HG03439 (cell line): Measurements from ENCODE around the gene AMN1.
"Not testable (repeated sequence)": the region's sequence is repeated elsewhere in the genome, so short reads cannot be mapped to it uniquely, and the experiment has no call there.

ENCODE experiments used
- ATAC-seq: cut with Tn5 transposase; IDR thresholded peaks from one replicate; pipeline ENCODE4 v1.9.1; 2021; ENCODE audit warnings: mild to moderate bottlenecking, moderate library complexity; ENCODE audit not compliant: unreplicated experiment

Gene AMN1

DNA sequence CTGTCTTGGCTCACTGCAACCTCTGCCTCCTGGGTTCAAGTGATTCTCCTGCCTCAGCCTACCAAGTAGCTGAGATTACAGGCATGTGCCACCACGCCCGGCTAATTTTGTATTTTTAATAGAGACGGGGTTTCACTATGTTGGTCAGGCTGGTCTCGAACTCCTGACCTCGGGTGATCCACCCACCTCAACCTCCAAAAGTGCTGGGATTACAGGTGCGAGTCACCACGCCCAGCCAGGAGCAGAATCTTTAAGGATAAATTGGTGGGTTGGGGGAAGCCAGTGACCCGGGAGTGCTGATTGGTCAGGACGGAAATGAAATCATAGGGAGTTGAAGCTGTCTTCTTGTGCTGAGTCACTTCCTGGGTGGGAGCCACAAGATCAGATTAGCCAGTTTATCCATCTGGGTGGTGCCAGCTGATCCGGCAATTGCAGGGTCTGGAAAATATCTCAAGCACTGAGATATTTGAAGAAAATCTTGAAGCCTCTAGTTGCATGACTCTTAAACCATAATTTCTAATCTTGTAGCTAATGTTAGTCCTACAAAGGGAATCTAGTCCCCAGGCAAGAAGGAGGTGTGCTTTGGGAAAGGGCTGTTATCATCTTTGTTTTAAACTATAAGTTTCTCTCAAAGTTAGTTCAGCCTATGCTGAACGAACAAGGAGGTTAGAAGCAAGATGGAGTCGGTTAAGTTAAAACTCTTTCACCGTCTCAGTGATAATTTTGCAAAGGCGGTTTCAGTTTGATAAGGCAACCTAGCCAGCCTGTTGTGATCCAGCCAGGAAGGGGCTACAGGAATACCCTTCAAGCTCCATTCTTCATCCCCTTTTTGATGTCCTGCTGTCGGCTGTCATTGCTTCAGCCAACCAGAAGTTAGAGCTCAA is 5.0 kb upstream of the AMN1 start:
- not testable (repeated sequence) for ATAC-seq

DNA sequence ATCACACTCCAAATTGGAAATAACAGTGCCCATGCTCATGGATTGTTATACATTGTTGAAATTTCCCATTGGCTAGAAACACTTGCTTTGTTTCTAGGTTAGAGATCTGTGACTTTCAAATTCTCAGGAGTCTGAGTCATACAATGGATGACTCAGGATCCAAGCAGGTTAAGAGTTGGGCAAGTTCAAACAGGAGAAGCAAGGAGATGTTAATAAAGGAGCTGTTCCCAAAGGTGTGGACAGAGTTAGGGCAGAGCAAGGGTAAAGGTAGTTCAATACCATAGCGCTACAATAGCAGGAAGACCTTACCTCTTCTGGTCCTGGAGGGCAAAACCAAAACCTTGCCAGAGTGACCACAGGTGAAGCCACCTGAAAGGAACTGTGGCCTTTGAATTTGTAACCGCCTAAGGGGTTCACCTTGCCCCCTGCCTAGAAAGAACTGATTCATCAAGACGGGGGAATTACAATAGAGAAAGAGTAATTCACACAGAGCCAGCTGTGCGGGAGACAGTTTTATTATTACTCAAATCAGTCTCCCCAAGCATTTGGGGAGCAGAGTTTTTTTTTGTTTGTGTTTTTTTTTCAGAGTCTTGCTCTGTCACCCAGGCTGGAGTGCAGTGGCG is 4.2 kb upstream of the AMN1 start:
- no peak for ATAC-seq

DNA sequence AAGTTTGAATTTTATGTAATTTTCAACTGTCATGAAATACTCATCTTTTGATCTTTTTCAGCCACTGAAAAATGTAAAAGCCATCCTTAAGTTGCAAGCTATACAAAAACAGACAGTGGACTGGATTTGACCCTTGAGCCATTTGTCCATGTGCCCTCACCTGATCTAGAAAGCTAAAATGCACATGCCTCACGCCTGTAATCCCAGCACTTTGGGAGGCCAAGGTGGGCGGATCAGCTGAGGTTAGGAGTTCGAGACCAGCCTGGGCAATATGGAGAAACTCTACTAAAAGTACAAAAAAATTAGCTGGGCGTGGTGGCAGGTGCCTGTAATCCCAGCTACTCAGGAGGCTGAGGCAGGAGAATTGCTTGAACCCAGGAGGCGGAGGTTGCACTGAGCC is 2.4 kb upstream of the AMN1 start:
- not testable (repeated sequence) for ATAC-seq

DNA sequence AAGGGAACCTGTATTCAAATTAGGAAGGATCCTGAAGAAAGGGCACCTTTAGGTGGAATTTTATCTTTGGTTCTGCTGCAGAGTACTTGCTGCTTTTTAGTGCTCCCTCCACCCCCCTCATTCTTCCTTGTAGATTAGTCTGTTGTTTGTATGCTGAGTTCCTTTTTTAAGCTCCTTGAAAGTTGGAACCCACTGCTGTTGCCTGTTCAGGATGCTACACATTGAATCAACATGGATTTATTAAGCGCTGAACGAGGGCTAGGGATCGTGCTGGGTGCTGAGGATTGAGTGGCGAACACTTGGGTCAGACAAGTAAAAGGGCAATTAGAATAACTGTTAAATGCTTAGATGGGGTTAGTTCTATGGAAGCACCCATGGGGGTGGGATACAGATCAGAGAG is 884 bp upstream of the AMN1 start:
- no peak for ATAC-seq

DNA sequence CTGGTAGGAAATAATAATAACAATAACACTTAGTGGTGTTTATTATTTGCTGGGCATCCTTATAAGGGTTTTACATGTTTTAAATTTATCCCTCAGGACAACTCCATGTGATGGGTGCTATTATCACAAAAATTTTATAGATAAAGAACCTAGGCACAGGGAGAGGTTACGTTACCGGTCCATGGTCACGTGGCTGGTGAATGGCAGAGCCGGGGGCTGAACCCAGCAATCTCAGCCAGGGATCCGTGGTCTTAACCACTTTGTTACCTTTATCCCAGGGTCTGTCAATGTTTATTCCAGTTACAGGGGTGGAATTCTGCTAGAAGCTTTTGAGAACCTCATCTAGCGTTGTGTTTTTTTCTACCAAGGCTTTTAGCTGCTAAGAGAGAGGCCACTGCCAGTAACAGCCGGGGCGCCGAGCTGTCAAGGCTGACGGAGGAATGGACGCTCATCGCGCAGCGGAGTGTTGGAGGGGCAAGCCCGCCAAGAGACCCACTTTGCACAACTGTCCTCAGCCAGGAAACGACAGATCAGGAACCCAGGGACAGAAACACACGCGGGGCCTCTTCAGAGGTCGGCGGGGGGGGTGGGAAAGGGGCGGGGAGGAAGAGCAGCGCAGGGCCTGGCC is 418 bp downstream of the AMN1 start:
- ATAC-seq: peak; percentile 16

DNA sequence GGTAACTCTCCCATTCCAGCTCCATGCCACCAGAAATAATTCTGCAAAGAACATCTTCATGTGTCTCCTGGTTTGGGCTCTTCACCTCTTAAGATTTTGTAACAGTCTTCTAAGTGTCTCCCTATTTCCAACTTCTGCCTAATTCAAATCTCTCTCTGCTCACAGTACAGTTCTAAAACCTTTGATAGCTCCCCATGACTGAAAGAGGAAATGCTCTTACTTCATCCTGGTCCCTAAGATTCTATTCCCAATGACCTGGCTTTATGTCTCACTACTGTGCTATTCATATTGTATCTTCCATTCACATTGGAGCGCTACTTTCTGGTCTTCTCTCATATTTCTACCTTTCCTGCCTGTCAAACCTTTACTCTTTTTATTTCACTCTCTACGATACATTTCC is 1.6 kb downstream of the AMN1 start:
- no peak for ATAC-seq

DNA sequence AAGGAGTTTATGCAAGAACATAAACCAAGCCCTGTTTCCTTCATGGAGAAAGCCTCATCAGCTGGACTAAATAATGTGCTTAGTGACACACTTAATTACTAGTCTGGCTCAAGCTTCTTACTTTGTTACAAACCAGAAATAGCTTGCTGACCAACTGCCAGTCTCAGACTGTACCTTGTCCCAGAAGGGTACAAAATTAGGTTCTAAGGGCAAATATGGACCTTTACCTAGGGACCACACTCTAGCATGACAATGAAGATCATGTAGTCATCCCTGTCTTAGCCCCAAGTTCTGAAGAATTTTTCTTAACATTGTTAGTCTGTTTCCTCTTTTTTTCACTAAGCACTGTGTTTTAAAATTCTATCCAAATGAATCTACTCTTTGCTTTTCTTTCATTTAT is 2.2 kb downstream of the AMN1 start:
- ATAC-seq: no peak

DNA sequence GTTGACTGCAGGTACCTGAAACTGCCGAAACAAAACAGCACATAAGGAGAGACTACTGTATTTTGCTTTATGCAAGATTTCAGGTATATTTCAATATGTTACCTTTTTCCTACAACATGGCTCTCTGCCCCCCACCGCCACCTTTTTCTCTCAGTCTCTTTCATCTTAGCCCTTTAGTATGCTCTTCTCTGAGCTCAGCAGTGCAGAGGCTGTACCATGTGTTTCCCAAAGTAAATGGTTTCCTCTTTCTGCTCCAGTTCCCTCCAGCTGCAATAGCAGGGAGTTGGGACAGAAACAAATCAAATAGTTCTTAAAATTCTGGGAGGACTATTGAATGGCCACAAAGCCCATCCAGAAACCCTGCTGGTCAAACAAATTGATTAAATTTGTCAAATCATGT is 4.3 kb downstream of the AMN1 start:
- ATAC-seq: no peak

DNA sequence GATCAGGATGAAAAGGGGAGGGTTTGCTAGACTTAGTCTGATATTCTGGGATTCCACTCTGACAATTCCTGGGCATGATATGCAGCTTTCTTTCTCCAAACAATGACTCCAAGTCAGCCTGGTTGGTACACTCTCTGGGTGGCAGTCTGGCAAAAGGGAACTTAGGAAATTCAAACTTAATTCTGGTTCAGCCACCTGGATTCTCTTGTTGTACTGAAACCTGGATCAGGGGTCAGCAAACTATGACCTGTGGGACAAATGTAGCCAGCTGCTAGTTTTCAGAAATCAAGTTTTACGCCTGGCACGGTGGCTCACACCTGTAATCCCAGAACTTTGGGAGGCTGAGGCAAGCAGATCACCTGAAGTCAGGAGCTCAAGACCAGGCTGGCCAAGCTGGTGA is 6.2 kb downstream of the AMN1 start:
- ATAC-seq: no peak

DNA sequence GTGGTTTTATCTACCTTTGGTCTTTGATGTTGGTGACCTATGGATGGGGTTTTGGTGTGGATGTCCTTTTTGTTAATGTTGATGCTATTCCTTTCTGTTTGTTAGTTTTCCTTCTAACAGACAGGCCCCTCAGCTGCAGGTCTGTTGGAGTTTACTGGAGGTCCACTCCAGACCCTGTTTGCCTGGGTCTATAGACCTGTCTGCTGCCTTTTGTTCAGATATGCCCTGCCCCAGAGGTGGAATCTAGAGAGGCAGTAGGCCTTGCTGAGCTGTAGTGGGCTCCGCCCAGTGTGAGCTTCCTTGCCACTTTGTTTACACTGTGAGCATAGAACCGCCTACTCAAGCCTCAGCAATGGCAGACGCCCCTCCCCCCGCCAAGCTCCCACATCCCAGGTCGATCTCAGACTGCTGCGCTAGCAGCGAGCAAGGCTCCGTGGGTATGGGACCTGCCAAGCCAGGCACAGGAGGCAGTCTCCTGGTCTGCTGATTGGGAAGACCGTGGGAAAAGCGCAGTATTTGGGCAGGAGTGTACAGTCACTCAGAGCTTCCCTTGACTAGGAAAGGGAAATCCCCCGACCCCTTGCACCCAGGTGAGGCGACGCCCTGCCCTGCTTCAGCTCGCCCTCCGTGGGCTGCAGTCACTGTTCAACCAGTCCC is 10.2 kb downstream of the AMN1 start:
- ATAC-seq: not testable (repeated sequence)

DNA sequence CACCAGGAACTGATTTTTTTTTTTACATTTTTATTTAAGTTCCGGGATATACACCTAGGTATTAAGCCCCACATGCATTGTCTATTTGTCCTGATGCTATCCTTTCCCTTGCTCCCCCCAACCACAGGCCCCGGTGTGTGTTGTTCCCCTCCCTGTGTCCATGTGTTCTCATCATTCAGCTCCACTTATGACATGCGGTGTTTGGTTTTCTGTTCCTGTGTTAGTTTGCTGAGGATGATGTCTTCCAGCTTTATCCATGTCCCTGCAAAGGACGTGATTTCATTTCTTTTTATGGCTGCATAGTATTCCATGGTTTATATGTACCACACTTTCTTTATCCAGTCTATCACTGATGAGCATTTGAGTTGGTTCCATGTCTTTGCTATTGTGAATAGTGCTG is 11.8 kb downstream of the AMN1 start:
- not testable (repeated sequence) for ATAC-seq

DNA sequence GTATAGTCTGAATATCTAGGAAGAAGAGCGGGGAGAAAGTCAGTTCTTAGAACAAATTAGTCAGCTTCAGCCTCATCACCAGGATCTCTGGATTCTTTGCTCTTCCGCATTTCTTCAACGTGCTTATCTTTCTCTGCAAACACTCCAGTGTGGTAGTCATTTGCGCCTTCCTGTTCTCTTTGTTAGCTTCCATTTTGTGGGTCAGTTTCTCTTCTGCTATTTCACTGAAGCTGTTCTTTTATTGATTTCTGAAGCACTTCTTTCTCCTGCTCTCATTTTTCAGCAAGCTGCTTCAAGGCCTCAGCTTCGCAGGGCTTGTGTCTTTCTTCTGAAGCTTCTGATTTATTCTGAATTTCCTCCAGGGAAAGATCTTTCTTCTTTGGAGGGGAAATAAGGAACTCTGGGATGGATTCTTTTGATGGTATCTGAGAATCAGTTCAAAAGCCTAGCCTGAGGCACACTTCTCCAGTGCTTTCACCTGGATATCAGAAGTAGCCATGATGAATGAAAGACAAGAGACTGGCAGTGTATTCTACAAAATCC is 13.5 kb downstream of the AMN1 start:
- no peak for ATAC-seq

DNA sequence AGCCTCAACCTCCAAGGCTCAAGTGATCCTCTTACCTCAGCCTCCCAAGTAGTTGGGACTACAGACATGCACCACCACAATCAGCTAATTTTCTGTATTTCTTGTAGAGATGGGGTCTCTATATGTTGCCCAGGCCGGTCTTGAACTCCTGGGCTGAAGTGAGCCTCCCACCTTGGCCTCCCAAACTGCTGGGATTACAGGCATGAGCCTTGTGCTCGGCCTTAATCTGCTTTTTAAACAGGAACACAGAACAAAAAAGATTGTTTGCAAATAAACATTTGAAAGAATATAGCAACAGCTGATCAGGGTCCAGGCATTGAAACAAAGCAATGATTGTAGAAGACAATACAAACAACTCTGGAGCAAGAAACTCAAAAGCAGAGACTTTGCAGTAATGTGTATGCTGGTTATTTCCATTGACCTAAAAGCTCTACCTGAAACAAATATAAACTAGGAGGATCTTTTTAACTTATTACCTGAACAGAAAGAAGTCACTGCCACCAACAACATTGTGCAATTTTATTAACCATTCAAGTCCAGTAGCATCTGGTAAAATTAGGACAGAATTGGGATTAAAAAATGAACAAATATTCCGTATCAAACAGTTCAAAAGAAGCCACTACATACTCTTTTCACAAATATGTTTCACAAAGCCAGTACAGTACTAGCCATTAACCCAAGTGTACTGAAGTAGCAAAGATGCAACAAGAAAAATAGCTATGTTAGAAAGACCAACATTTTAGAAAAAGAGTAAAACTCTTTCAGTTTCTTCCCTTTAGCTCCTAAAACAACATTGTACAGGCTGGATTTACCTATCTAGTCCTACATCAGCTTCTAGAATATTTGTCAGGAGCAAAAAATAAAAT is 14.2 kb downstream of the AMN1 start:
- ATAC-seq: no peak

DNA sequence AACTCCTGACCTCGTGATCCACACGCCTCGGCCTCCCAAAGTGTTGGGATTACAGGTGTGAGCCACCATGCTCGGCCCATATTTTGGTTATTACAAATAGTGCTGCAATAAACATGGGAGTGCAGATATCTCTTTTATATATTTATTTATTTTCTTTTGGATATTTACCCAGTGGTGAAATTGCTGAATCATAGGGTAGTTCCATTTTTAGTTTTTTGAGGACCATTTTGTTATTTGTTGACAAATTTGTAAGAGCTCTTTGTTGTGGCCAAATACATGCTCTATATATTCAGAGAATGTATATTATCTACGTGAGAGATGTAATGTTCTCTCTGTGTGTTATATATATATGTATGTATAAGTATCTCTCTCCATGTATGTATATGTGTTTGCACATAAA is 15.9 kb downstream of the AMN1 start:
- no peak for ATAC-seq

DNA sequence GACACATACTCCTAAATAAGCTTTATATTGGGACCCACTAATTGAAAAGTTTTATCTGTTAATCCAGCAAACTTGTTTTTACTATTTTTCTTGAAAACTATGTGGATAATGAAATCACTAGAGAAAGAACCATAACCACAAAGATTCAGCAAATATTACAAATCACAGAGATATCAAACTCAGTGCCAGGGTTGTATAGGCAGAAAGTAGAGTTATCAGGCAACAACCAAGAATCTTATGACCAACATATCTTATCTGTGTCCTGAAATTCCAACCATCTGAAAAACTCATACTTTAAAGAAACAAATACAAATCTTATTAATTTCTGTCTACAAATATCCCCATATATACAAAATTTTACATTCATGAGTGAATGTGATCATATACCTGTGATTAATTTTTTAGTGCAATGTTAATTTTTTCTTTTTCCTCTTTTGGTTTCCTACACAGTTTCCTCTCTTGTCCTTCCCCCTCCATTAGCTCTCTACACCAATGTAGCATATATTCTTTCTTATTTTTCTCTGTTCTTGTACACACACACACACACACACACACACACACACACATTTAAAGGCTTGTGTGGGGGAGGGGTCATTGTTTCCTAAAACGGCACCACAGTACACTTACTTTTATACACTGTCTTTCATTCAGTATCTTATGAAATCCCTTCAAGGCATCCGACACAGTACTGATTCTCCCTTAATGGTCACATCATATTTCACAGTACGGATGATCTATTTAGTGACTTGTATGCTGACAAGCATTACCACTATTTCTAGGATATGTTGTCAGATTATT is 18.6 kb downstream of the AMN1 start:
- no peak for ATAC-seq

DNA sequence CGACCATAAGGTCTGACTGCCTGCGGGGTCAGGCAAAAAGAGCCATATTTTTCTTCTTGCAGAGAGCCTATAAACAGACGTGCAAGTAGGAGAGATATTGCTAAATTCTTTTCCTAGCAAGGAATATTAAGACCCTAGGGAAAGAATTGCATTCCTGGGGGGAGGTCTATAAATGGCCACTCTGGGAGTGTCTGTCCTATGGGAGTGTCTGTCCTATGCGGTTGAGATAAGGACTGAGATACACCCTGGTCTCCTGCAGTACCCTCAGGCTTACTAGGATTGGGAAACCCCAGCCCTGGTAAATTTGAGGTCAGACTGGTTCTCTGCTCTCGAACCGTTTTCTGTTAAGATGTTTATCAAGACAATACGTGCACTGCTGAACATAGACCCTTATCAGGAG is 20.7 kb downstream of the AMN1 start:
- not testable (repeated sequence) for ATAC-seq

DNA sequence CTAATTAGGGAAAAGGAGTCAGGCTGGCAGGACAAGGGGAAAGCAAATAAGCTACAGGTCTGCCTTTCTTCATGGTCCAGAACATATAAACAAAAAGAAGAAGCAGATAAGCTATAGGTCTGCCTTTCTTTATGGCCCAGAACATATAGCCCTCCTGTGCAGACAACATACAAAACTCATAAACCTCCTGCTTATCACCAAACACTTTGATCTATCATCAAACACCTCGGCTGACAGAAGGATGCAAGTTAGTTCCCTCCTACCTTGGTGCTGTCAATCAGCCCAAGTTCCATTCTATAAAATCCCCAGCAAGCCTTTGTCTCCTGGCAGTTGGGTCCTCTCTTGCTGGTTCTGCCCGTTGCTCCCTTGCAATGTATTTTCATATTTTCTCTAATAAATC is 23.2 kb downstream of the AMN1 start:
- ATAC-seq: no peak

DNA sequence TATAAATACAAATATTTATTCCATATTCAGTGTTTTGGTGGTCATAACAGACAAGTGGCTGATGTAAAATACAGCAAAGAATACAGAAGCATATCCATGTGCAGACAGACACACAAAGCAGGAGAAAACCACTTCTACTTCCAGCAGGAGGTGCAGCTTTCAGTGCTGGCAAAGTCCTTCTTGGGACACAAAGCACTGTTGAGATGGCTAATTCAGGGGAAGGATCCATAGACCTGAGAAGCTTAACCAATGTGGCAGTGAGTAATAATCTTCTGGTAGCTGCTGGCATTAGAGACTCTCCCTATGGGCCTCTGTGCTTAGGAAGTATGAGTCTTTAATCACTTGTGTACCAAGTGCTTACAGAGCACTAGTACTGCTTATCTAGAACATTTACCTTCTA is 26.8 kb downstream of the AMN1 start:
- no peak for ATAC-seq

DNA sequence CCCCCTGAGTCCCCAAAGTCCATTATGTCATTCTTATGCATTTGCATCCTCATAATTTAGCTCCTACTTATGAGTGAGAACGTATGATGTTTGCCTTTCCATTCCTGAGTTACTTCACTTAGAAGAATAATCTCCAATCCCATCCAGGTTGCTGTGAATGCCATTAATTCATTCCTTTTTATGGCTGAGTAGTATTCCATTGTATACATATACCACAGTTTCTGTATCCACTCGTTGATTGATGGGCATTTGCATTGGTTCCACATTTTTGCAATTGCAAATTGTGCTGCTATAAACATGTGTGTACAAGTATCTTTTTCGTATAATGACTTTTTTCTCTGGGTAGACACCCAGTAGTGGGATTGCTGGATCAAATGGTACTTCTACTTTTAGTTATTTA is 38.9 kb downstream of the AMN1 start:
- not testable (repeated sequence) for ATAC-seq
